ENCODE data around the gene PARD3.

The PARD3 gene

GRCh38 chr10:34488476-34489130 lies 326.5 kb downstream of the PARD3 start:
- no peak for DNase-seq

DNA sequence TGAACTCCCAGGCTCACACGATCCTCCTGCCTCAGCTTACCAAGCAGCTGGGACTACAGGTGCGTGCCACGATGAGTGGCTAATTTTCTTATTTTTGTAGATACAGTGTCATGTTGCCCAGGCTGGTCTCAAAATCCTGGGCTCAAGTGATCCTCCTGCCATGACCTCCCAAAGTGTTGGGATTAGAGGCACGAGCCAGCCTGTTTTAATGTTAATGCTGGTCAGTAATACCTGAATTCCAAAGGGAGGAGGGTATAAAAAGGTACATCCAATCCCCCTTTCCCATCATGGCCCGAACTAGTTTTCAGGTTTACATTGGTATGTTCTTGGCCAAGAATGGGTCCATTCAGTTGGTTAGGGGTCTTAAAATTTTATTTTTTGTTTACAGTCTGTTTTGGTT lies 329.1 kb downstream of the PARD3 start:
- no peak for DNase-seq

DNA sequence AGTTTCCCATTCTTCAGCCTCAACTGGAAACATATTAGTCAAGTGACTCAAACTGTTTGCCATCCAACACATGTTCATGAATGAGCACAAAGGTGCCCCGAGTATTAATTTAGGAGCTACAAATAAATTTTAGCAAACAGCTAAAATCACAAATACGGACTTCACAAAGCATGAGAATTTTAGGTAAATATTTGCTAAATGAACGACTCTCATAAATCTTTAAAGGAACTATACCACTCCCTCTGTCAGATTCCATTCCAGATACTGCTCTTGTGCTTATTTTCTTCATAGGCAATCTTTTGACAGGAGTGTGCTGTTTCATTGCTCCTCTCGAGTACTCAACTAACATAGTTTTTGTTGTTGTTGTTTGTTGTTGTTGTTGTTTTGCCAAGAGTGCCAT lies 330.9 kb downstream of the PARD3 start:
- no peak for DNase-seq

DNA sequence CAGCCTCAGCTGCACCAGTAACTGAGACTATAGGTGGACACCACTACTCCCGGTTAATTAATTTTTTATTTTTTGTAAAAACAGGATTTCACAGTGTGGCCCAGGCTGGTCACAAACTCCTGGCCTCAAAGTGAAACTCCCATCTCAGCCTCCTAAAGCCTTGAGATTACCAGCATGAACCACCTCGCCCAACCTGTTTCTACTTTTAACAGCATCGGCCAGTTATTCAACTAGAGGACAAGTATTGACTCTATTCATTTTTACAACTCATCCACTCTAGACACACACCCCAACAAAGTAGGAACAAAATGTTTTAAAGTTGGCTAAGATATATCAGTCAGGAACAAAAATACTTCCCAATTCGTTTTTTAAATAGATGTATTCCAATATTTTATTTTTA lies 334.8 kb downstream of the PARD3 start:
- no peak for DNase-seq

DNA sequence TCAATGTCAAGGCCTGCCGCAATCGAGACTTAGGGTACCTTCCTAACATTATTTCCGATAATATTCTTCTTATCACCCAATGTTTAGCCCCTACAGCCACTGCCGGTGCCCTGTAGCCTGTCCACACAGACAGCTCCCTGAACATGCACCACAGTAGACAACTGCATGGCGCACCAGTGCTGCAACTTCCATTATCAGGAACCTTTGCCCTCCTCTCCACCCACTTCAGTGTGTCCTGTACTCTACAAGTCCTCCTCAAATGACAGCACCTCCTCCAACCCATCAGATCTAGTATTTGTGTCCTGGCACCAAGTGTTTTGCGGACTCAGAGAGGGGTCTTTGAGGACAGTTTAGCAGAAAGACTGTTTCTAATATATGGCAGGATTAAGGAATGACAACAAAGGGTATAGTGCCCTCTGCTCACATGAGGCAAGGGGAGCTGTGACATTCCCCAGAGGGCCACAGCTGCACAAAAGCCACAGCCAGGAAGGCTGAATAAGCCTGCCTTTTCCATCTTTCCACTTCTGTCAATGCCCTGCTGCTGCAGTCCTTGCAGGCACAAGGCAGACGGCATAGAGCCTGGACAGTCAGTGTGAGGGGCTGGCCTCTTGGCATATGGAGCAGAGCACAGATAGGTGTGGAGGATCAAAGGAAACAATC lies 335.4 kb downstream of the PARD3 start:
- no peak for DNase-seq

DNA sequence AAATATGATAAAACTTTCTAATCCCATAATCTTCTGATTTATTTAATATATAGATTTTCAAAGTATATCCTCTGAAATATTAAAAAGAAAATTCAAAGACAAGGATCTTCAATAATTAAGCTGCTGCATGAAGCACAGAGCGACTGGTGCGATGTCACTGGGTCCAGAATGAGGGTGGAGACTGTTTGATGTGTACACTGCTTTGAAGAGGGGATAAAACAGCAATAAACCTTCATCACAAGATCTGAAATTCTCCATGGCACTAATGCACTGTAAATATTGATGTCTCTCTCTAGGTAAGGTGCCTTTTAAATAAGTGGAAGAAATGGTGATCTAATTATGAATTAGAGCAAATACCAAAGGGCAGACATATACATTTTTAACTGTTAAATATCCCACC lies 337.8 kb downstream of the PARD3 start:
- DNase-seq: no peak

DNA sequence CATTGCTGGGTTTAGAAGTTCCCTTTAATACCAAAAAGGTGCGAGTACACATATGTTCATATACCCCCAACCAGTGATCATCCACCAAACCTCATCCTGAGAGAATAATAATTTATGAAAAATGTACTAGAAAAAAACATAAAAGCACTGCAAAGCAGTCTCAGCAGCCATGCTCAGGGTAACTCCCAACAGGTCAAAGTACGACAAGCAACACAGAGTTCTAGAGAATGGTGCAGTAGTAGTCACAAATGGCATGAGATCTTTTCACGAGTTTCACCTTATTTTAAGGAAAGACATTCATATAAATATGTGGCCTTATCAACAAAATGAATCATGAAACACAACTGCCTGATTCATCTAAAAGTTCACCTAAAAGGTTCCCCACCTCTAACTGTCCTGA lies 338.5 kb downstream of the PARD3 start:
- DNase-seq: no peak

DNA sequence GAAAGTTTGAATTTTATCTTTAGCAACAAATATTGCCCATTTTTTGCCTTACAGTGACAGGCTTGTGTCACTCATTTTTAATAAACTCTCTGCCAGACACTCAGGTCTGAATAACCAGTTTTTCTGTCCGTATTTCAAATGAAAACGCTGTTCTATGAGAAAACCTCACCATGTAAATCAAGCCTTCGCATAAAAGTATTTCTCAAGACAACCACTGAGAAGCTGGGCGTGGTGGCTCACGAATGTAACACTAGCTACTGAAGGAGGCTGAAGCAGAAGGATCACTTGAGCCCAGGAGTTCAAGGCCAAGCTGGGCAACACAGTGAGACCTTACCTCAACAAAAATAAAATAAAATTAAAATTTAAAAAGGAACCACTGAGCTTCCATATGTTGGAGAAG lies 339.3 kb downstream of the PARD3 start:
- DNase-seq: no peak

DNA sequence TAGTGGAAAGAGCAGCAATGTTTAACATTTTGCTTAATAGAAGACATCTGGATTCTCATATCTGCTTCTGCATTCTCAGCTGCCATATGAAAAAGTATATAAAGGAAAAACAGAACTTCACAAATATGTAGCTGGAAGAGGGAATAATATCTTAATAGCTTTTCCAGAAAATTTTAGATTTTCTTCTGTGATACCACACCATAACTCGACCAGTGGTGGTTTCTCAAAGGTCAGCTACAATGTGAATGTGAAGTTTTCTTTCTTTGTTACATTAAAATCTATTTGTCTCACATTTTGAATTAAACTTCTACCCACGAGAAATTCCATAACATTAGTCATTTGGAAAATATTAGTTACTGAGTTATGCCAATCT lies 339.8 kb downstream of the PARD3 start:
- no peak for DNase-seq

DNA sequence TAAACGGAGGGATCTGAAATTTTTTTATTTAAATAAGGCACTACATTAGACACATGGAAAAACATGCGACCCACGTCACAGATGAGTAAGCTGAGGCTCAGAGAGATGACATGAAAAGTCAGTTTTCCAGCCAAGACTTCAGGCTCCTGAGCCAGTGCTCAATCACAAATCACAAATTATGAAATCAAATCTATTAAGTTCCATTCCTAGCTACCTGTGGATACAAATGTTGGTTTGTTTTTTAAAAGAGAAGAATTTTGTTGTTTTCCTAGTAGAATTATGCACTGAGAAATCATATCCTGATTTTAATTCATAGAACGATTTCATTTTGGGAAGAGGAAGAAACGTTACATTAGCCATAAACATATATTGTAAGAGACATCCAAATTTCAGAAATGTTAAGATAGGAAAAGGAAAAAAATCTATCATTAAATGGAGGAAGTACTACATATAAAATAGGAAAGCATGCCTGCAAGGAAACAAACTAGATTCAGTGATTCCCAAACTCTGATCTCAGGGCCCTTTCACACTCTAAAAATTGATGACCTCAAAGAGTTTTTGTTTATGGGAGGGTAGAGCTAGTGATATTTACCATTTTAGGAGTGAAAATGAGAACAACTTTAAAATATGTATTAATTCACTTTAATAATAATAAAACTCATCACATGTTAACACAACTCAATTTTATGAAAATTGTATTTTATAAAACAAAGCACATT lies 340.4 kb downstream of the PARD3 start:
- DNase-seq: no peak

DNA sequence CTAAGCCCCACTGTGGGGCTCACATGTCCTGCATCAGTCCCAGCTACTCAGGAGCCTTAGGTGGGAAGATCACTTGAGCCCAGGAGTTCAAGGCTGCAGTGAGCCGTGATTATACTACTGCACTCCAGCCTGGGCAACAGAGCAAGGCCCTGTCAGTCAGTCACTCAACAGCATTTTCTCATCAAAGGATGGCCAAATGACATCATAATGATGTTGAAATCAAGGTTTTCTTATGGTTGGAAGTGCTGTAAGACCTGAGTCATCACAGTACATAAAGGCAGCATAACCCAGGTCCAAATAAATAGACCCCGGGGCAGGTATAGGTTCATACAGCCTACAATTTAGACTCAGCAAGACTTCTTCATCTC lies 341.1 kb downstream of the PARD3 start:
- DNase-seq: no peak

- no peak for DNase-seq
Observed at GRCh38 chr10:34473174-34474008, 341.7 kb downstream of the PARD3 start.

GRCh38 chr10:34470307-34470706 lies 344.8 kb downstream of the PARD3 start:
- no peak for DNase-seq

DNA sequence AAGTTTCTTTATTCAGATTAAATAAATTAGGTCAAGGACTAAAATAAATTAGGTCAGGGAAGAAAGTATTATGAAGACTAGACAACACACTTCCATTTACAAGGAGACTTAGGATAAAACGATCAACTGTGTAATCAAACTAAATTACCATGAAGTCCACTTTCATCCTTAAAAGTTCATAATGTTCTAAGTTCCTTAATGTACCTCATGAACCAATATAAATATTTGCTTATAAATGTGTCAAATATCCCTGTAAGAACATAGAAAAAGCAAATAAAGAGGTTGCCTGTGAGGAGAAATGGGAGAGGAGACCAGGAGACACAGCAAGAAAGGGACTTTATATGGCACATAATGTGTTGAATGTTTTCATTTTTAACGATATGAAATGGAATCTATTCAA lies 345.6 kb downstream of the PARD3 start:
- no peak for DNase-seq

- DNase-seq: no peak
Observed at GRCh38 chr10:34467902-34468301, 347.2 kb downstream of the PARD3 start.

- no peak for DNase-seq
Observed at GRCh38 chr10:34467364-34467763, 347.7 kb downstream of the PARD3 start.

DNA sequence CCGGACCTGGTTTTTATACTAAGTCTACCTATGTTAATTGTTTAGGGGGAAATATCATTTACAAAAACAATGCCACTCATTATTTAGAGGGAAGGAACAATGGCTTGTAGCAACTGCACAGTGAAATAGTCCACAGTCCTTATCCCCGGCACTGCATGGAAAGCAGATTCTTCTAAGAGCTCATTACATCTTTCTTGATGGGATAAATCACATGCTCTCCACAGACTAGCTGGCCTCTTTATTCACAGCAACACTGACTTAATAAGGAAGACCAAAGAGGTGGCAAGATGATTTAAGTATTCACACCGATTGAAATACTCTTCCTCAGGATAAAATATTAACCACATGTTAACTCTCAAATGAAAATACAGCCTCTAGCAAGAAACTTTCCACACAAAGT lies 349.4 kb downstream of the PARD3 start:
- no peak for DNase-seq

DNA sequence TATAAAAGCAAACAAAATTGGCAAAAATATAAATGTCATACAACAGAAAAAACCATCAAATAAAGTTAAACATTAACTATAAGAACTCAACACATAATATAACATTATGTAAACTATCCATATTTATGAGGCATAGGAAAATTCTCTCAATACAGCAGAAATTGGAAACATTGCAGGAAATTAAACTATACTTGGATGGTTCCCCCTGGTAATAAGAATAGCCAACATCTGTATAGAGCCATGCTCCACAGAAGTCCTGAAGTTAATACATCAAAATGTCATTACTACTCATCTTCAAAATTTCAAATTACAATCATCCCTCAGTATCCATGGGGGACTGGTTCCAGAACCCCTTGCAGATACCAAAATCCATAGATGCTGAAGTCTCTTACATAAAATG lies 350.5 kb downstream of the PARD3 start:
- DNase-seq: no peak

- DNase-seq: no peak
Observed at GRCh38 chr10:34464000-34464399, 351.1 kb downstream of the PARD3 start.

GRCh38 chr10:34462993-34463392 lies 352.1 kb downstream of the PARD3 start:
- DNase-seq: no peak

- no peak for DNase-seq
Observed at GRCh38 chr10:34462056-34462455, 353.0 kb downstream of the PARD3 start.

- DNase-seq: no peak
Observed at GRCh38 chr10:34454590-34455261, 360.4 kb downstream of the PARD3 start.

DNA sequence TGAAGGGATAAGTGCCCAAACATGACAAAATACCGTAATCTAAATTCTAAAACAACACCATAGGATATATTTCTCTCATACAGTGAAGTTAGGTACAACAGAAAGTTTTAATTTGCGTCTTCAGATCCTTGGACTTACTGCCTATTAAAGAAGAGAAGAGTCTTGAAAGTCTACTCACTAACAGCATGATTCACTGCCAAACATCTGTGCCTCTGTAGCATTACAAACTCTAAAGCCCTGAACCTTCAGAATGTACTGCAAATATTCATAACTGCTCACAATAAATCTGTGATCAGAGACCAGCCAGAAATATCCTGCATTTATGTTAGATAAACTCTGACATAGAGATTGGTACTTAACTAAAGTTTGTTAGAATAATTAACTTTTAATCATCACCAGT lies 365.3 kb downstream of the PARD3 start:
- no peak for DNase-seq

All from activated CD4-positive, alpha-beta T cell treated with anti-CD3 and anti-CD28 coated beads for 1 hour (primary cell).